ENCODE data around the gene AKAP13. TPM values are rescaled to one million over a fixed set of nuclear protein-coding genes. Genes with fewer than 3 reads are reported as not detected.

Gene AKAP13
- polyA plus RNA-seq, 2 of the 4 experiments (the other 2 are of a cell fraction): 20.4 to 28.8 TPM

- no peaks in the 10 kb centered on the region for H3K4me1 ChIP-seq
- DNase-seq (ENCODE audit: low read depth in 1 of 2, low spot score in 1 of 2): no peak
- H3K27ac ChIP-seq: no peak overlapping the region
- H3K4me3 ChIP-seq: no peak overlapping the region
- no peak for TF ChIP-seq EHMT2 (IDR thresholded peaks at IDR 0.05; ENCODE audit: low read depth)
- no peak for TF ChIP-seq MAFK (IDR thresholded peaks at IDR 0.05; ENCODE audit: partially characterized antibody)
- TF ChIP-seq, protein P1, sequence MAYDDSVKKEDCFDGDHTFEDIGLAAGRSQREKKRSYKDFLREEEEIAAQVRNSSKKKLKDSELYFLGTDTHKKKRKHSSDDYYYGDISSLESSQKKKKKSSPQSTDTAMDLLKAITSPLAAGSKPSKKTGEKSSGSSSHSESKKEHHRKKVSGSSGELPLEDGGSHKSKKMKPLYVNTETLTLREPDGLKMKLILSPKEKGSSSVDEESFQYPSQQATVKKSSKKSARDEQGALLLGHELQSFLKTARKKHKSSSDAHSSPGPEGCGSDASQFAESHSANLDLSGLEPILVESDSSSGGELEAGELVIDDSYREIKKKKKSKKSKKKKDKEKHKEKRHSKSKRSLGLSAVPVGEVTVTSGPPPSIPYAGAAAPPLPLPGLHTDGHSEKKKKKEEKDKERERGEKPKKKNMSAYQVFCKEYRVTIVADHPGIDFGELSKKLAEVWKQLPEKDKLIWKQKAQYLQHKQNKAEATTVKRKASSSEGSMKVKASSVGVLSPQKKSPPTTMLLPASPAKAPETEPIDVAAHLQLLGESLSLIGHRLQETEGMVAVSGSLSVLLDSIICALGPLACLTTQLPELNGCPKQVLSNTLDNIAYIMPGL (CRISPR knock-in tag; IDR thresholded peaks at IDR 0.05; ENCODE audit: borderline replicate concordance): no peak
- no peak for TF ChIP-seq ESRRA (IDR thresholded peaks at IDR 0.05; ENCODE audit: borderline replicate concordance, low read length)
- no peak for TF ChIP-seq HOXB5 (CRISPR knock-in tag; IDR thresholded peaks at IDR 0.05)
- TF ChIP-seq HEYL (CRISPR knock-in tag; IDR thresholded peaks at IDR 0.05): no peak
- no peak for TF ChIP-seq JUN (IDR thresholded peaks at IDR 0.05)
- no peak for TF ChIP-seq FOSL2 (IDR thresholded peaks at IDR 0.05)
- no peak for TF ChIP-seq FOSL2 (CRISPR knock-in tag; IDR thresholded peaks at IDR 0.05)
- TF ChIP-seq SREBF2 (IDR thresholded peaks at IDR 0.05): no peak
- TF ChIP-seq TP53 (CRISPR knock-in tag; IDR thresholded peaks at IDR 0.05): no peak
- TF ChIP-seq ATOH8 (CRISPR knock-in tag; IDR thresholded peaks at IDR 0.05; ENCODE audit: low read depth): no peak
- no peak for TF ChIP-seq TFCP2L1 (CRISPR knock-in tag; IDR thresholded peaks at IDR 0.05)
- TF ChIP-seq CEBPB (IDR thresholded peaks at IDR 0.05): no peak
- no peak for TF ChIP-seq HOXB13 (CRISPR knock-in tag; IDR thresholded peaks at IDR 0.05; ENCODE audit: low read depth)
- no peak for TF ChIP-seq NPAS2 (CRISPR knock-in tag; IDR thresholded peaks at IDR 0.05; ENCODE audit: borderline replicate concordance)
- 92% methylated on average over 2 of the region's 2 CpGs for WGBS (ENCODE audit: missing lambda C conversion rate)
- no peak for ATAC-seq
- no peaks in the 10 kb centered on the region for H3K9me3 ChIP-seq
- FAIRE-seq: no peak
- H3K4me2 ChIP-seq: no peak overlapping the region
- ChIA-PET CTCF (no interaction called here), POLR2A (no interaction called here)
These were observed 306.9 kb downstream of the AKAP13 start for GRCh38 chr15:85687329-85687728.

DNA sequence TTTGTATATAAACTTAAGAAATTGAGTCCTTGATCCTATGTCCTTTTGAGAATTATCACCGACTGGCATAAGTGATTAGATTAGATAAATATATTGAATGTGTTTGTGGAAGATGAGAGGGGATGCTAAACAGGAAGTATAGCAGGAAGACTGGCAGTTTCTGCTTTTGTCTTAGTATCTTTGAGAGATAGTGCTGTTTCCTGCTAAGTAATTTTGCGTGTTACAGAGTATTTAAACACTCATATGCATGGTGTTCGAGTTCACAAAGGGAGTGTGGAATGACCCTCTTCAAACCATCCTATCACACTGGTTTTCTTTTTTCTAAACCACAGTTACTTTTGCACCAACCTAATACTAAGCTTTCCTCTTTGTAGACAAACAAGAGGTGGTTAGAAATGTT is 308.3 kb downstream of the AKAP13 start:
- Histone ChIP-seq H3K4me3 (no peak overlapping the region), H3K27ac (no peak overlapping the region), H3K9me3 (no peaks in the 10 kb centered on the region), H3K4me1 (no peaks in the 10 kb centered on the region), H3K4me2 (no peak overlapping the region)
- ChIA-PET CTCF (interaction anchor here (0.8 kb wide), 1 partner anchor 184 kb away, joined by 3 read pairs; no protein-coding TSS in a partner anchor), POLR2A (no interaction called here)
- no peak for DNase-seq (ENCODE audit: low read depth in 1 of 2, low spot score in 1 of 2)
- TF ChIP-seq HDAC2 (IDR thresholded peaks at IDR 0.05) (no peak), JUN (IDR thresholded peaks at IDR 0.05) (no peak), HOXB5 (CRISPR knock-in tag; IDR thresholded peaks at IDR 0.05) (no peak), SREBF2 (IDR thresholded peaks at IDR 0.05) (no peak), KDM5A (IDR thresholded peaks at IDR 0.05) (no peak), POLR2AphosphoS2 (conservative IDR thresholded peaks at IDR 0.05; ENCODE audit: low read length) (no peak), EP300 (IDR thresholded peaks at IDR 0.05) (no peak), CHD4 (IDR thresholded peaks at IDR 0.05; ENCODE audit: borderline replicate concordance) (no peak), NPAS2 (CRISPR knock-in tag; IDR thresholded peaks at IDR 0.05; ENCODE audit: borderline replicate concordance) (no peak), HEYL (CRISPR knock-in tag; IDR thresholded peaks at IDR 0.05) (no peak), NFE2L2 (conservative IDR thresholded peaks at IDR 0.05; ENCODE audit: low read length) (no peak), JUNB (IDR thresholded peaks at IDR 0.05) (no peak), ZFP36 (IDR thresholded peaks at IDR 0.05; ENCODE audit: borderline replicate concordance, partially characterized antibody) (no peak), PBX3 (IDR thresholded peaks at IDR 0.05) (no peak), POLR2A (IDR thresholded peaks at IDR 0.05; ENCODE audit: low read length) (no peak), RARB (CRISPR knock-in tag; IDR thresholded peaks at IDR 0.05) (no peak)
- FAIRE-seq: peak; percentile 67
- ATAC-seq: no peak
- WGBS (ENCODE audit: missing lambda C conversion rate): 84% methylated on average over 3 of the region's 3 CpGs
